ENCODE results near the gene BATF. TPM values are rescaled to one million over a fixed set of nuclear protein-coding genes. Genes with fewer than 3 reads are reported as not detected.

Gene BATF
- total RNA-seq, 1 experiment from 2014 or later, result 1.4 TPM

DNA sequence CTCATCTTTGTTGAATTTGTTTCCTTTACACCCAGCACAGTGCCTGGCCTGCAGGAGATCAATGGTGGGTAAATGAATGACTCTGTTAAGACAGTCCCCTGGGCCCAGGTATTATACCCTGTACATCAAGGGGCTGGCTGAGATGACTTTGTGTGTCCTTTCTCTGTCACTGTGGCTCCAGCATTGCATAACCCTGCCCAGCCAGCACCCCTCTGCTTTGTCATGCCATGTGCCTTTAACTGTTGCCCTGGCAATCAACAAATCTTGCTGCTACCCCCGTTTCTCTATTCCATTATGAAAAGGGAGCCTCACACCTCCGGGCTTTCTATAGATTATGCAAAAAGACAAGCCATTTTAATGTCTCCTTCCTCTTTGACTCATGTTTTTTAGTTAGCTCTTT, 48.5 kb downstream of the BATF start:
- Mint-ChIP-seq H3K4me3 (ENCODE audit: low read depth, unreplicated experiment) (no peak overlapping the region), H3K27ac (ENCODE audit: unreplicated experiment) (no peak overlapping the region), H3K9me3 (ENCODE audit: low read depth, unreplicated experiment) (no peaks in the 10 kb centered on the region), H3K27me3 (ENCODE audit: unreplicated experiment) (peaks cover 10% of the 10 kb centered on the region), H3K4me1 (ENCODE audit: low read depth, unreplicated experiment) (peaks cover 25% of the 10 kb centered on the region), H3K36me3 (ENCODE audit: insufficient read depth, unreplicated experiment) (peaks cover 3% of the 10 kb centered on the region)
- intact Hi-C loops (cut with micrococcal nuclease; ENCODE audit: unreplicated experiment), result no loop called here
- no TSS peak for BruUV-seq (replicated peaks)
- CTCF ChIA-PET, result no interaction called here
- TF ChIP-seq, protein P1, sequence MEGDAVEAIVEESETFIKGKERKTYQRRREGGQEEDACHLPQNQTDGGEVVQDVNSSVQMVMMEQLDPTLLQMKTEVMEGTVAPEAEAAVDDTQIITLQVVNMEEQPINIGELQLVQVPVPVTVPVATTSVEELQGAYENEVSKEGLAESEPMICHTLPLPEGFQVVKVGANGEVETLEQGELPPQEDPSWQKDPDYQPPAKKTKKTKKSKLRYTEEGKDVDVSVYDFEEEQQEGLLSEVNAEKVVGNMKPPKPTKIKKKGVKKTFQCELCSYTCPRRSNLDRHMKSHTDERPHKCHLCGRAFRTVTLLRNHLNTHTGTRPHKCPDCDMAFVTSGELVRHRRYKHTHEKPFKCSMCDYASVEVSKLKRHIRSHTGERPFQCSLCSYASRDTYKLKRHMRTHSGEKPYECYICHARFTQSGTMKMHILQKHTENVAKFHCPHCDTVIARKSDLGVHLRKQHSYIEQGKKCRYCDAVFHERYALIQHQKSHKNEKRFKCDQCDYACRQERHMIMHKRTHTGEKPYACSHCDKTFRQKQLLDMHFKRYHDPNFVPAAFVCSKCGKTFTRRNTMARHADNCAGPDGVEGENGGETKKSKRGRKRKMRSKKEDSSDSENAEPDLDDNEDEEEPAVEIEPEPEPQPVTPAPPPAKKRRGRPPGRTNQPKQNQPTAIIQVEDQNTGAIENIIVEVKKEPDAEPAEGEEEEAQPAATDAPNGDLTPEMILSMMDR (IDR thresholded peaks at IDR 0.05; ENCODE audit: unreplicated experiment), result no peak
- DNase-seq, result no peak

DNA sequence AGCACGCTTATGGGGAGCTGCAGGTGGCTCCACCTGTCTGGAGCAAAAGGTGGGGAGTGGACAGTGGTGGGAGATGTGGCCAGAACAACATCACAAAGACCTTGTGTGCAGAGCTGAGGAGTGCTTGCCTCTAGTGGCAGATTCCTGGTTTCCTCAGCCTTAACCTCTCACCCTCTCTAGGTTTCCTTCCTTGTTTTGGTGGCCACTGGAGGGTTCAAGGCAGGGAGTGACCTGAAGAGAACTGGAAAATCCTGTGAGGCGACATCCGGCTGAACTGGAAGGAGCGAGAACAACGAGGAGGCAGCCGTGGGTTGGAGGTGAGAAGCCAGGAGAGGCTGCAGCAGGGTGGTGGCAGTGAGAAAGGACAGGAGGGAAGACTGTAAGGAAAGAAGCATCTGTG, 49.8 kb downstream of the BATF start:
- CTCF ChIA-PET, result interaction anchor here (0.6 to 1.0 kb wide), 2 partner anchors 18 to 954 kb away, joined by 3 read pairs; no protein-coding TSS in a partner anchor
- DNase-seq, result no peak
- intact Hi-C loops (cut with micrococcal nuclease; ENCODE audit: unreplicated experiment), result no loop called here
- H3K27me3 Mint-ChIP-seq (ENCODE audit: unreplicated experiment), result no peaks in the 10 kb centered on the region
- H3K36me3 Mint-ChIP-seq (ENCODE audit: insufficient read depth, unreplicated experiment), result no peaks in the 10 kb centered on the region
- peaks cover 13% of the 10 kb centered on the region for H3K4me1 Mint-ChIP-seq (ENCODE audit: low read depth, unreplicated experiment)
- no TSS peak for BruUV-seq (replicated peaks)
- H3K4me3 Mint-ChIP-seq (ENCODE audit: low read depth, unreplicated experiment), result no peak overlapping the region
- no peak overlapping the region for H3K27ac Mint-ChIP-seq (ENCODE audit: unreplicated experiment)
- no peaks in the 10 kb centered on the region for H3K9me3 Mint-ChIP-seq (ENCODE audit: low read depth, unreplicated experiment)
- TF ChIP-seq, protein P1 (IDR thresholded peaks at IDR 0.05; ENCODE audit: unreplicated experiment), result no peak

DNA sequence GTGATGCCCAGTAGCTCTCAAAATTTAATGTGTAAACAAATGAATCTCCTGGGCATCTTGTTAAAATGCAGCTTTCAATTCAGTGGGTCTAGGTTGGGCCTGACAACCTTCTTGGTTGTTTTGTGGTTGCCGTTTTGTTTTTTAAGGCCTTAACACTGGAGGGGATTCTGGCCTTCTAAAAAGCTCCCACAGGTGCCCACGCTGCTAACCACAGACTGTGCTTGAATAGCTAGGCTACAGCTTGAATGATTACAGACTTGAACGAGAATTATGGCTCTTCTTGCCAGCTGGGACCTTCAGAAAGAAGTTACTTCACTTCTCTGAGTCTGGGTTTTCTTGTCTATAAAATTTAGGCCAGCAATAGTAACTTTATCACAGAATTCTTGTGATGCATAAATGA, 54.8 kb downstream of the BATF start:
- intact Hi-C loops (cut with micrococcal nuclease; ENCODE audit: unreplicated experiment), result loop anchor here (1.0 kb wide), 1 partner anchor 77 kb away; no protein-coding TSS in a partner anchor
- no TSS peak for BruUV-seq (replicated peaks)
- TF ChIP-seq, protein P1 (IDR thresholded peaks at IDR 0.05; ENCODE audit: unreplicated experiment), result no peak
- Mint-ChIP-seq H3K4me3 (ENCODE audit: low read depth, unreplicated experiment) (no peak overlapping the region), H3K9me3 (ENCODE audit: low read depth, unreplicated experiment) (no peaks in the 10 kb centered on the region), H3K36me3 (ENCODE audit: insufficient read depth, unreplicated experiment) (peaks cover 16% of the 10 kb centered on the region), H3K4me1 (ENCODE audit: low read depth, unreplicated experiment) (peaks cover 15% of the 10 kb centered on the region), H3K27ac (ENCODE audit: unreplicated experiment) (no peak overlapping the region), H3K27me3 (ENCODE audit: unreplicated experiment) (no peaks in the 10 kb centered on the region)
- DNase-seq, result no peak
- CTCF ChIA-PET, result interaction anchor here (0.7 to 4.8 kb wide), 9 partner anchors 11 to 474 kb away, joined by 3 to 33 read pairs (median 3); no protein-coding TSS in a partner anchor

DNA sequence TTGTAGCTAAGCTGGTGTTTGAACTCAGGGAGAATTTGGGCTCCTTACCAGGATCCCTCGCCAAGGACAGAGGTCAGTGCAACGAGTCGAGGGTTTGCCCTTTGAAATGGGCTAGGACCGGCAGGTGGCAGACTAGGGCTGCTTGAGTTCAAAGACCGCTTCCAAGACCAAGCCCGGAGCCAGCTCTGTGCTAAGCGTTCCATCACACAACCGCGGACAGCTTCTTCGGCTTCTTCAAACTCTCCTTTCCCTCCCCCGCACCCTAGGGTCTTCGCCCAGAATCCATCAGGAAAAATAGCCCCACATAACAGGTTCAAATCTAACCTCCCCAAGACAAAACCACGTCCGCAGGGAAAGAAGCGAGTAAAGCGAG, 55.4 kb downstream of the BATF start:
- CTCF ChIA-PET, result interaction anchor here (1.0 to 4.8 kb wide), 8 partner anchors 11 to 473 kb away, joined by 3 to 33 read pairs (median 5); partner anchors contain the start of genes ERG28 and TTLL5
- H3K9me3 Mint-ChIP-seq (ENCODE audit: low read depth, unreplicated experiment), result no peaks in the 10 kb centered on the region
- DNase-seq, result peak; percentile 78
- H3K27ac Mint-ChIP-seq (ENCODE audit: unreplicated experiment), result no peak overlapping the region
- H3K36me3 Mint-ChIP-seq (ENCODE audit: insufficient read depth, unreplicated experiment), result peaks cover 16% of the 10 kb centered on the region
- TF ChIP-seq, protein P1 (IDR thresholded peaks at IDR 0.05; ENCODE audit: unreplicated experiment), result peak; percentile 61
- H3K4me1 Mint-ChIP-seq (ENCODE audit: low read depth, unreplicated experiment), result peaks cover 9% of the 10 kb centered on the region
- no peaks in the 10 kb centered on the region for H3K27me3 Mint-ChIP-seq (ENCODE audit: unreplicated experiment)
- intact Hi-C loops (cut with micrococcal nuclease; ENCODE audit: unreplicated experiment), result loop anchor here (1.0 to 2.0 kb wide), 2 partner anchors 77 to 403 kb away; partner anchors contain the start of gene TGFB3
- peak overlapping the region; percentile 74 for H3K4me3 Mint-ChIP-seq (ENCODE audit: low read depth, unreplicated experiment)
- no TSS peak for BruUV-seq (replicated peaks)

All from Calu3 (cell line).